GM19372 (cell line): ENCODE results near the gene AMOTL2.

Experiments
- ATAC-seq: cut with Tn5 transposase; IDR thresholded peaks from one replicate; pipeline ENCODE4 v1.9.1; 2021; ENCODE audit warnings: mild to moderate bottlenecking, low read depth, moderate library complexity; ENCODE audit not compliant: unreplicated experiment

The AMOTL2 gene

DNA sequence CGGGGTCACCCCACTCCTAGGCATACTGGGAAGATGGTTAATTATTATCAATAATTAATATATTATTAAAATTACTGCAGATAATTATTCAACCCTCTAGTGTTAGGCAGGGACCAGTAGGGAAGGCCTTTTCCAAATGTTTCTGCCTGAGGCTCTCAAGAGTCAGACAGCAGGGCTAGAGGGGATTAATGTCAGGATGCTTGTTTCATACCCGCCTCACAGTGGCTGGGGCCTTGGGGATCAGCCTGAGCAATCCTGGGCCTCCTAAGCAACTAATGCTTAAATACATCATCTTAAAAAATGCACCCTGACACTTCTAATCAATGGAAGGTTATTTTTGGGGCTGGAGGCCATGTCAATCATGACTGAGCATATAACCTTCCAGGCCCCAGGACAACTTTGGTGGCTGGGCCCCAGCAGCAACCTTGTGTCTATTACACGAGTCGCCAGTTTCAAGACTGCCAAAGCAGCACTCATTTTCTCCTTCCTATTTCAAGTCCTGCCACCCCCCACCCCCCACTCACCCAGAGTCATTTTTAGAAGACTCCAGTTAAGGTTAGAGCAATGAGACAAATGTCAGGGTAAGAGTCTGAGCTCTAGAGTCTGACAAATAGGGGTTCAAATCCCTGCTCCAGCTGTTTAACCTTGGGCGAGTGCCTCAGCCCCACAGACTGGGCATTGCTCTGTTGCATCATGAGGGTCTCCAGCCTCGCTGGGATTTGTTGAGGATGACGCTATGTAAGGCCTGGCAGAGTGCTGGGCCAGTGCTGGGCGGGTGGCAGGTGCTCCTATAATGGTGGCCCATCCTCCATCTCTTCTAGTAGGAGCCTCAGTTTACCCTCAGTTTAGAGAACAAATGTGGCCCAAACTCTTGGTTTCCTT is 6.1 kb downstream of the AMOTL2 start:
- ATAC-seq, result no peak

DNA sequence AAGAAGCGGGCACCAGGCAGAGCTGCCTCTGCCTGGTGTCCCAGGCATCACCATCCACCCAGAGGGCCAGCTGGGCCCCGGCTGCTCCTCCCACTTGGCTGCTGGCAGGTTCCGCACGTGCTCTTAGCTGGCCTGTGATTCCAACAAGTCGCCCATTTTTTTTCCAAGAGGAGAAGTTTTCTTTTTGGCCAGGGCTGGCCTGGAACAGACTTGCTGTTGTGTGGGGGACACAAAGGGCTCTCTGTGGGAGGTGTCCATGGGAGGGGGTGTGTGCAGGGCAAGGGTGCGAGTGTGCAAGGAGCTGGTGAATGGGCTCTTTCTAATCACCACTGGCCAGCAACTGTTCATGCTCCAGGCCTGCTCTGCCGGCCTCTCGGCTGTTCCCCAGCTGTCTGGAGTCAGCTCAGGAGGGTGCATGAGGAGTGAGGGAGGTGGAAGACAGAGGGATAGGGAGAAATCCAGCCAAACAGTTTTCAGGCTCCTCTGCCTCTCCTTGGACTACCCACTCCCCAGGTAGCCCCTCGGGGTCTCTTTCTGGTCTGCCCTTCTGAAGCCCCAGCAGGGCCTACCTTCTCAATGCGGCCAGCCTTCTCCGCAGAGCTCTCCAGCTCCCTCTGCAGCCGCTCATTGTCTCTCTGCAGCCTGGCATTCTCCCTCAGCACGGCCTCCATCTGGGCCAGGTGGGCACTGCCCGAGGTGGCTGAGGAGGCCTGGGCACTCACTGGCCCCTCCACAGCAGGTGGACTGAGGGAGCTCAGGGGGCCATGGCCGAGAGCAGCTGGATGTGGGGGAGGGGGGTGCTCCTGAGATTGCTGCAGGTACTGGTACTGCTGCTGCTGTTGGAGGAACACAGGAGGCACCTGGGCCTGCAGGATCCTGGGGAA is 7.1 kb downstream of the AMOTL2 start:
- ATAC-seq, result no peak

DNA sequence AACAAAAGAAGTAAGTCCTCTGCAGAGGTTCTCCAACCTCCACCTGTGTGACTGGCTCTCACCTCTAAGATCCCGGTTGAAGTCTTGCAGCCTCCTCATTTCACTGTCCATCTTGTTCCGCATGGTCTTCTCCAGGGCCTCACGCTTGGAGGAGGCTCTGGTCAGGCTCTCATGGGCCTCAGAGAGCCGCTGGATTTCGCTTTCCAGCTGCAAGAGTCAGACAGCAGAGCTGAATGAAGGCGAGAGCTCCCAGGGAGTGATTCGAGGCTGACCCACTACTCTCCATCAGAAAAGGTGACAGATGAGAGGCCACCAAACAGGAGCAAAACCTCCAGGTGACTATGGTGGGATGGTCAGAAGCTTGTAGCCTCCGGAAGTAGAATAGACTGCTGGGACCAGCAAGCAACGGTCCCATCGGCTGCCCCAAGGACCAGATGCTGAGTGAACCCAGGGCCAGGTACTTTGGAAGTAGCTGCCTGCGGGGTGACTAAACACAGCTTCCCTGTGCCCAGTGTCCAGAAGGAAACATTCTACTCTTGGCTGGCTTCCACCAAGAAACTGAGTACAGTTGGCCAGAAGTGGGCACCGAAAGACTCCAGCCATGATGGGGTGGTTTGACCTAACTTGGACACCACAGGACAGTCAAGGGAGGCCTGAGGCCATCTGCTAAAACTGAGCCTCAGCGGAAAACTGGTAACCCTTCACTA is 7.9 kb downstream of the AMOTL2 start:
- ATAC-seq, result no peak

DNA sequence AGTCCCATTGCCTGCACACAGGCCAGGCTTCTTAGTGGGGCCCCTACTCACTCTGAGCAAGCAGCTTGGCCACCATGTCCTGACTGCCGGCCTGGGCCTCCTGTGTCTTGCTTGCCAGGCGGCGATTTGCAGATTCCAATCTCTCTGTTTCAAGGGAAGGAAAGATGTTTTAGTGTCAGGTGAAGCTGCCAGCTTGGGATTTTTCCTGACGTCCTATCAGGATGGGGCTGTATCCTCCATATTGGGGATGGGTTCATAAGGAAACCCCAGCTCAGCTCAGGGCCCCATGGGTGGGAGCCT is 8.5 kb downstream of the AMOTL2 start:
- ATAC-seq, result no peak

DNA sequence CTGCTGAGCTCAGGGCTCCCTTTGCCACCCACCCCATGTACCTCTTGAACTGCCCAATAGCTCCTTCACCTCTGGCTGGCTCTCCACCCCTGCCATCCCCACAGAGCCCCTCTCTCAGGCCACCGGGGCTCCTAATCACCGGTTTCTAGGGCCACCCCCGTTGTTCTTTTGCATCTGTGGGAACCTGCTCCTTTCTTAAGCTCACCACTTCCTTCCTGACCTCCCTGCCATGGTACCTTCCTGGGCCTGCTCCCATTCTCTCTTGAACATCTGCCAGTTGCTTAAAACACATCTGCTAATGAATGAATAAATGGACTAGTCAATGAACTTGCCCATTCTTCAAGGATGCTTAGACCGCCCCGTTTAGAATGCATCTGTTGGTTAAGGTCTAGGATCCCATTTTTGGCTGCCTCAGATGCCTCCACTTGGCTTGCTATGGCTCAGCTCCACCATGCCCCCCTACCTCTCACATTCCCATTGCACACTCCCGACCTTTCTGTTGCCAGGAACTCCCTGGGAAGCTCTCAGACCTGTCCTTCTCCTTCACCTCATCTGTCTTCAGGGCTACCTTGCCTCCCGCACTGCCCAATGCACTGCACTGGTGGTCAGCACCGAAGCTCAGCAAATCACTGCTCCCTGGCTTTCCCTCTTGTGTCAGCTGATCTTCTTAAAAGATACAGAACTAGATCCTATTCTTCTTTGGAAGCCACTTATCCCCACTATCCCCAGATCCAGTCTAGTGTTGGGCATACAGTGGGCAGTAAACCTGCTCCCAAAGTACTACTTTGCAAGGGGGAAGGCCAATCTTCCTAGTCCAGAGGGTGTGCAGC is 9.1 kb downstream of the AMOTL2 start:
- ATAC-seq, result no peak

DNA sequence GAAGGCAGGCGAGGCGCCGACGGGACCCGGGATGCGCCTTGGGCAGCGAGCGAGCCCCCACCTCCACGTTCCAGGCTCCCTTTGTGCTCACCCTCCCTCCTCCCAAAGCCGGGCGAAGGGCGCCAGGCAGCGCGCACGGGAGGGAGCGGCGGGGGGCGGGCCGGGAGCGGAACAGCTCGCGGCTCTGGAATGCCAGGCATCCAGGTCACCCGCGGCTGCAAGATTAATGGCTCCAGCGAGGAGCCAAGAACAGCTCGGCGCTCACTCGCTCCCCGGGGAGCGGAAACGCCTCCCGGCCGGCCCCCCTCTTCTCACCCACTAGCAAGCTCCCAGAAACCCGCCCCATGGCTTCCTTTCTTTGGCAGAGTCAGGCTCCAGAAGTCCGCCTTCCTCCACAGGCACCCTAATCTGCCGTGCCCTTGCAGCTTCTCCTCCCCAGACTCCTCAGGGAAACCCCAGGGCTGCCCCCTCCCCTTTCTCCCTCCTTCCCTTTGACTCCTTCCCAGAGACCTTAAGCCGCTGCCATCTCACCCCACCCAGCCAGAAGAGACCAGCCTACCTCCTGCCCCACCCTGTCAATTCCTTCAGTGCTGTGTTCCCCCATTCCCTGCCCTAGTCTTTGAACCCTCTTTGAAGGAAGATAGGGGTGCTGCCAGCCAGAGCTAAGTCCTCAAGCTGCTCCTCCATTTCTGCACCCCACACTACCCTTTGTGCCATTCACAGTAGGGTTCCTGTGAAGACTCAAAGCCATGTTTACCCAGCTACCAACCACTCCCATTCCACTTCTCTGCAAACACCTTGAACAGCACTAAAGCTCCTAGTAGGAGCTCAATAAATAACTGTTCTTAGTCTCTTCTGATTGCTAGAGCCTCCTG is 9.9 kb downstream of the AMOTL2 start:
- ATAC-seq, result no peak

DNA sequence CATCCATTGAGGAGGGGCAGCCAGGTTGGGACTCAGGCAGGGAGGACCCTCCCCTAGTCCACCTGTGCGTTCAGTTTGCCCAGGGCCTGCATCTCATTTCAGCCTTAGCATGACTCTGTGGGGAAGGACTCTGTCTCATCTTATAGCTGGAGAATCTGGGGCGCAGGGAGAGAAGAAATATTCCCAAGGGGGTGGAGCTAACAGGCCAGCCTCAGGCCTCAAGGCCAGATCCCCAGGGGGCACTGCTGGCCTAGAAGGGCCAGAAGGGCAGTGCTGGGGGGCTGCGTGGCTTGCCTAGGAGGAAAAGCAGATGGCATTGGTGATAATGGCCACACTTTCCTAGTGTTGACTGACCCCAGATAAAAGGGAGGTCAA is 10.9 kb downstream of the AMOTL2 start:
- ATAC-seq, result no peak

DNA sequence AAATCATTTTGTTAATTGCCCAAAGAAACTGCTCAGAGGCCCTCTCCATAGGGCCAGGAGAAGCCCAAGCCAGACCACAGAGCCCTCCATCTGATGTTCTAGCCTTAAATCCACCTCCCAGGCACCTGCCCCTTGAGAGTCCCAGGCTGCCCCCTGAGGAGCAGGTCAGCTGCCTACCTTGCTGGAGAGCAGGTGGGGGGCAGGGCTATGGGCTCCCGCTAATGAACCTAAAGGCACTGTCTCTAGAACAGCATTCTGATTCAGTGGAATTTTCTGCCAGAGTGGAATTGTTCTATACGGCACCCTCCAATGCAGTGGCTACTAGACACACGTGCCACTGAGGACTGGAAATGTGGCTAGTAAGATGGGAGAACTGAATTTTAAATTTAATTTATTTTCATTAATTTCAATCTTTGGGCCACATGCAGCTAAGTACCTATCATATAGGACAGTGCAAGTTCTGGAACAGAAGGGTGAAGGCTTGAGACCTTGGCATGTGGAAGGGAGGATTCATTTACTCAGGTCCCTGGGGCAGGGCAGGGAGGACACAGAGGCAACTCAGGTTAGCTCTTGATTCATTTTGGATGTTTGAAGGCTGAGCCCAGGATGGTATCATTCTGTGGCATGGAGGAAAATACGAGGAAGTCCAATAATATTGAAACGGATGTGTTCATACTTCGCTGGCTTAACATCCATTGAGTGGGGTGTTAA is 11.4 kb downstream of the AMOTL2 start:
- ATAC-seq, result no peak

DNA sequence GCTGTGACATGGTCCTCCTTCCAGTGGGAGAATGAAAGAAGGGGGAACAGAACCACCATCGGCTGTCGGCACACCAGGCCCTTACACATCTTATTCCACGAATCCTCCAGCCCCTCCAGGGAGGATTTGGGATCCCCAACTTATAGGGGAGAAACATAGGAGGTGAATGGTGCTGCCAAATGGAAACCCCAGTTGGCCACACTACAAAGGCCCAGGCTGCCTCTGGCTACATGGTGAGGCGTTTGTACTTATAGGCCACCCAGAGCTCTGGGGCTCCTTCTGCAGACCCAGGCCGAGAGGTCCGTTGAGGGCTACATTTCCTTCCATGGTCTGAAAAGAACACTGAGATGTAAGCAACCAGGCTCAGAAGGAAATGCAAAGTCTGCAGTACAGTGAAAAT is 12.0 kb downstream of the AMOTL2 start:
- ATAC-seq, result no peak

DNA sequence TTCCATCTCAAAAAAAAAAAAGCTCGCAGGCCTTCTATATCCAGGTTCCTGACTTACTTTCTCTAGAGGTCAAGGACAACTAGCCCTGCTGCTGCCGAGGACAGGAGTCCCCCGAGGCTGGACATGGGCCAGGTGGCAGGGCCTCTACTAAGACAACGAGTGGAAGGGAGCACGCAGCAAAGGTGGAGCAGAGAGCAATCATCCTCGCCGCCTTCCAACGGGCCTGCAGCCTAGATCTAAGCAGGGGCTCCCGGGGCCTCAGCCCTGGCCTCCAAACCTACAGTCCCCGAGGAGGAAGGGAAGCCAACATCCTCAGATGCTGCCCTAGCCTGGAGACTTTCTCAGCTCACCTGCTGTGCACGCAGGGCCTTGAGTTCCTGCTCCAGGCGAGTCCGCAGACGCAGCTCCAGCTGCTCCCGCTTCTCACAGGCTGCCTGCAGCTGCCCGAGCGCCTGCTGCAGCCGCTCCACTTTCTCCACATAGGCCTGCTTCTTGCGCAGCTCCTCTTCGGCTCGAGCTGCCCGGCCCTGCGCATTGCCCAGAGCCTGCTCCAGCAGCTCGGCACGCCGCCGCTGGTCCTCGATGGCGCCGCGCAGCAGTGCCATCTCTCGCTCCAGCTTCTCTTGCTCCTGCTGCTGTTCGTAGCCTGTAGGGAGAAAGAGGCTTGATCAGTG is 12.9 kb downstream of the AMOTL2 start:
- ATAC-seq, result no peak

DNA sequence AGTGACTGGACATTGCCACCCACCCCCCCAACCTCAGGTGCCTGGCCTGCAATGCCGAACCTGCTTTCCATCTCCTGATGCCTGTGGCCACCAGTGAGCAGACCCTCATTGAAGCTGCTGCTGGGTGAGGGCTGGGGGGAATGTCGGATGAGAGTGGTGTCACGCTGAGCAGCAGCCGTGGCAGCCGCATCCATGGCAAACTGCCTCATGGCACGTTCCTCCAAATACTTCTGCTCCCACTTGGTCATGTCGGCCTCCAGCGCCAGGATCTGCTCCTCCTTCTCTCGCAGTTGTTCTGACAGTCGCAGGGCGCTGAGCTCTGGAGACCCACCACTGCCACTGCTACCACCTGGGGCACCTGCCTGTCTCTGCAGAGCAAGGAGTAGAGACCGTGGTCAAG is 14.2 kb downstream of the AMOTL2 start:
- ATAC-seq, result no peak

DNA sequence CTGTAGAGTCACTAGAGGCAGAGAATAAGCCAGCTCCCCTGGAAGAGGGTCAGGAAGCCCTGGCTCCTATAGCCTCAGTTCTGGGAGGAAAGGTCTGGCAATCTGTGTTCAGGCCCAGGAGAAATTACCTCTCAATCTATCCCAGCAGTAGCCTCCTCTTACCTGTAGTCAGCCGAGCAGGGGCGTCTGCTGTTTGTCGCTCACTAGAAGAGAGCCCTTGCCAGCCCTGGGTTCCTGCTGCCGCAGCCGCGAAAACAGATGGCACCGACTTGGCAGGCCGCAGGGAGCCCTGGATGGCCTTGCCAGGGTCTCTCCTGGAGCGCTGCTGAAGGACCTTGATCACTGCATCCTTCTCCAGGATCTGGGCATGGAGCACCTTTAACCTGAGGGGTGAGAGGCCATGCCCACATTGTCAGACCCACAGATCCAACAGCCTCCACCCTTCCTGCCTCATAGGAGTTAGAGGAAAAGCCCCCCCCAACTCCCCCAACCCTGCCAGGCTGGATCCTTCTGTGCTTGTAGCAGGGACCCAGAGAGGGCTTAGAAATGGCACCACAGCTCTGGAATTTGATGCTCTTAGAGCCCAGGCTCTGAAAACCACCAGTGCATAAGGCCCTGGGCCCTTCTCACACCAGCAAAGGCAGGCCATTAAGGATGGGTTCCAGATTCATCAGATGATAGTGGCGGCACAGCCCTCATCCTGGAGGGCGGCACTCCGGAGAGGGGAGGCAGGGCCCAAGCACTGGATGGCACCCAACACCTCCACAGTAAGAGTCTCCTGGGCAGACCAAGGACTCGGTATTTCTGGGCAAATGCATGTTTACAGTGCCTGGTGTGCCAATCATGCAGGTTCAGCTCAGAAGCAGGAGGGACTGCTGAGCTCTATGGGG is 14.9 kb downstream of the AMOTL2 start:
- ATAC-seq, result no peak

DNA sequence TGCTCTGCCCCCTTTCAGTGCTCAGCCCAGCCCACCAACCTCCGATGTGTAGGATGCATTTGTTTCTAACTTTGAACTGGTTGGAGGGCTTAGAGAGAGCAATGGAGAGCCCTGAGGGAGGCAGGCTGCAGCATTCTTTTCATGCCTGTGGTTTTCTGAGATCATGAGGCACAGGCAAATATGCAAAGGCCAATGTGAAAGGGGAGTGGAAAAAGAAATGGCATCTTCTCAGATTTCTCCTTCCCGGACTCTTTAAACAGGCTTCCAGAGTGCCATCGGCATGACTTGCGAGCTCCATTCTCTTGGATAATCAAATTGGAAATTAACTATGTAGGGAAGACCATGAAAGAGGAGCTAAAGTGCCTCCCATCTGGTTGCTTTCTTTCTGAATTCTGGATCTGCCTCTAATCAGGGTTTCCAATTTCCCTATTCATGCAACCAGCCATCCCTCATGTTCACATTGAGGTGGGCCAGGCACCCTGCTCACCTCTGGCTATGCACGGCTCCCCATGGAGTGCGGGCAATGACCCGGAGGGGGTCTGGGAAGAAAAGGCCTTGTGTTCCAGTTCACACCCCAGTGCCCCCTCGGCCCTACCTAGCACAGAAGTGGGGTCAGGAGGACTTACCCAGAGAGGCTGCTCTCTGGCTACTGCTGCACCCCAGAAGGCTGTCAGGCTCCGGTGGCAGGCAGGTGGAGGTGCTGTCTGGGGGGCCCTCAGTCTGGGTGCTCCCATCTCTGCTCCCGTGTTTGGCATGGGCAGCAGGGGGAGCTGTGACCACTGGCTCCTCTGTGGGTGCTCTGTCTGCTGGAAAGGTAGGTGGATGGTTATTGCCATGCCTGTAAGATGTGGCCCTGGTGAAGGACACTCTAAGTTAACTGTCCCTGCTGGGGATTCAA is 16.1 kb downstream of the AMOTL2 start:
- ATAC-seq, result no peak

DNA sequence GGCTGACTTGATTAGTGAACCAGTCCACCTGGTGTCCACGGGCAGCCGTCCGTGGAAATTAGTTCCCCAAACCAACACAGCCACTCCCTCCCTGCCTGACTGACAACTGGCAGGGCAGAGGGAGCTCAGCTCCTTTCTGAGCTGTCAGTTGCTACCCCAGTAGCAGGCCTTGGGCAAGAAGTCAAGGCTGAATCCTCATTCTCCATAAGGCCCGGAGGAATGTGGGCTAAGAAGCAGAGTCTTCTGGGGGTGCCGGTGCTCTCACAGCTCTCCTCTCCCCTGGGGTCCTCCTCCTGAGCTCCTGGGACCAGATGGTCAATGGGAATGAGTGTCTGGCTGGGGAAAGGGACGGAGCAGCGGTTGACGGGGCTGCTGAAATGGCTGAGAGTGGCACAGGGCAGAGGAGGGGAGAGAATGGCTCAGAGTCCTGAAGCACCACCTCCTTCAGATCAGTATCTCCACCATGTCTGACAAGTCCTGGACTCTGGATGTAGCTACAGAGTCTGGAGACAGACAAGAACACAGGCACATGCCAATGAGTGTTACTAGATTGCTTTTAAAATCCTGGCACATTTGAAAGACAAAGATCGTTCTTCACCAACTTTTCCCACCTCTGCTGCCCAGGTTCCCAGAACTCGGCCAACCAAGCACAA is 16.9 kb downstream of the AMOTL2 start:
- no peak for ATAC-seq

DNA sequence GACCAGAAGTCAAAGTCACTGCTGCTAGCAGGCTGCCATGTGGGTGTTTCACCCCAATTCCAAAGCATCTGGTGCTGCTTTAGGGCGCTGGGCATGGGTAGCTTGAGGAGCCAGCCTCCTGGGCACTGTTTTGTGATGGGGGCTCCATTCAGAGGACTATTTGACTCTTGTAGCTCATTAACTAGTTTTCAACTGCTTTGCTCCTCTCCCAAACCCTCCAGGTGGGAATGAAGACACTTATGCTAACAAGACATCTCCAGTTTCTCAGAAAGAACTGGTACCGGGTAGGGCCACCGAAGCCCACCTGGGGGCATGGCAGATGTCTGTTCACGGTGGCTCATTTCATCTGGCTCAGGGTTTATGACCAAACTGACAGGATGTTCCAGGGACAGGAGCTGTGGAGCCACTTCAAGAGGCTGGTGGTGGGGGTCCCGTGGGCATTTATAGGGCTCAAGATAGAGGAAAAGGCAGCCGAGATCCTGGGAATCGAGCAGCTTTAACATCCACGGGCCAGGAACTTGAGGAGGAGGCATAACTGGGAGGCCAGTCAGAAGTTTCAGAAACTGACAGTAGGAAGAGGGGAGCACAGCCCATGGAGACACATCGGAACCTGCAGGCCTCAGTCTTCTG is 17.7 kb downstream of the AMOTL2 start:
- no peak for ATAC-seq
